RWPE2 (cell line): Measurements from ENCODE around the gene LGI2.
A peak's percentile ranks its signal among the peaks of the same experiment; 100 is the strongest.

Source experiments
- ATAC-seq: fragments of 200-7000 bp; cut with Tn5 transposase; 3 replicates; pipeline ENCODE4 v1.9.1; 2021; ENCODE audit warnings: low read depth
- DNase-seq: peaks from one replicate; pipeline ENCODE4 v3.0.0-alpha.2; 2020; ENCODE audit warnings: low spot score
- H3K27ac ChIP-seq: fragments of 450-650 bp; 2 replicates; pipeline ENCODE4 v1.5.1; 2017; ENCODE audit warnings: mild to moderate bottlenecking; ENCODE audit not compliant: poor library complexity, severe bottlenecking
- H3K27me3 ChIP-seq: fragments of 250-450 bp; sonication (Bioruptor Pico); 2 replicates; pipeline ENCODE4 v1.5.1; 2021; ENCODE audit warnings: mild to moderate bottlenecking, moderate library complexity; ENCODE audit not compliant: insufficient read depth, poor library complexity, severe bottlenecking
- H3K36me3 ChIP-seq: fragments of 250-450 bp; sonication (Bioruptor Pico); 2 replicates; pipeline ENCODE4 v1.5.1; 2020; ENCODE audit warnings: low read depth, mild to moderate bottlenecking, moderate library complexity
- H3K4me1 ChIP-seq: fragments of 250-450 bp; sonication (Bioruptor Pico); 2 replicates; pipeline ENCODE4 v1.5.1; 2021; ENCODE audit warnings: mild to moderate bottlenecking, moderate library complexity; ENCODE audit not compliant: insufficient read depth, poor library complexity, severe bottlenecking
- H3K4me3 ChIP-seq: fragments of 250-450 bp; sonication (Bioruptor Pico); 2 replicates; pipeline ENCODE4 v1.5.1; 2021; ENCODE audit warnings: mild to moderate bottlenecking, moderate library complexity; ENCODE audit not compliant: severe bottlenecking
- H3K9me3 ChIP-seq: fragments of 250-450 bp; sonication (Bioruptor Pico); 2 replicates; pipeline ENCODE4 v1.5.1; 2021; ENCODE audit warnings: mild to moderate bottlenecking, moderate library complexity; ENCODE audit not compliant: severe bottlenecking
- CTCF ChIP-seq: fragments of 450-650 bp; IDR thresholded peaks from one replicate; pipeline ENCODE4 v1.5.1; 2017; ENCODE audit warnings: mild to moderate bottlenecking, moderate library complexity; ENCODE audit not compliant: poor library complexity, severe bottlenecking

Gene LGI2

DNA sequence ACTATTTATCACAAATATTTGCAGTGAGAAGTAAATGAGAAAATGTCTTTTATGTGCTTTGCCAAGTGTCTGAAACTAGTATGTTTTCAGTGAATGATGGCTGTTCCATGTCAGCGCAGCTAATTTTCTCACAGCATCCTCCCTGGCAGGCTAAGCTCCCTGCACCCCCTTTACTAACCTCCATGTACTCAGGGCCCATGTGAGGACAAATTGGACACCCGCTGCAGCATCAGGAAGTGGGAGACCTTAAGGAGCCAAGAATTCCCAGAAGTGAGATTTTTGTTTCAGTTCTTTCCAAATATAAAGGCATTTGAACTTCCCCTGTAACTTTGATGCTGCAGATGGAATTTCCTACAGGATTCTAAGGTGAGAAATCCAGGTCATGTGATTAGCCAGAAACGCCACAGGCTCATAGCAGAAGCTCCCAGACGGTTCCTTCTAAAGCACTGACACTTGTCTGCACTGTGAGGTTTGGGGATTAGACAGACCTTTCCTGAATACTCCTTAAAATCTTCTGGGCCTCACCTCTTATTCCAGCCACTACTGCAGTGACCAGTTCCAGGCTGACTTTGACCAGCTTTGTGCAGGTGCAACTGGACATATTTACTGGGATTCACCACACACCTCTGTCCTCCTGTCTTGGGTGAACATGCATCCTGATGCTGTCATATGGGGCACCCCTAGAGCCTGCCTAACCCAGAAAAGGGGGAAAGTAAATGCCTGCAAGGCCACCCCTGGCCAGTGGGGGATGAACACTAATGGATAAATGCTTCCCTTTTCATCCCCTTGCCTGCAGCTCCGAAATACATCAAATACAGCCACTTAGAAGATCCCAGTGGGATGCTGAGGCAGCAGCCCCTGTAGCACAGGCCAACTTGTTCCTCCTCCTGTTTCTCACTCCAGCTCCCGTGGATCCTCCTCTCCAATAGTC, 45.9 kb downstream of the LGI2 start:
- ATAC-seq (no peak), DNase-seq (no peak)
- Histone ChIP-seq H3K36me3 (no peaks in the 10 kb centered on the region), H3K27me3 (no peaks in the 10 kb centered on the region), H3K27ac (no peak overlapping the region), H3K4me1 (no peaks in the 10 kb centered on the region), H3K4me3 (no peak overlapping the region), H3K9me3 (no peaks in the 10 kb centered on the region)
- no peak for TF ChIP-seq CTCF

GRCh38 chr4:24980740-24981139, 50.0 kb downstream of the LGI2 start:
- Histone ChIP-seq H3K4me1 (no peaks in the 10 kb centered on the region), H3K27me3 (no peaks in the 10 kb centered on the region), H3K36me3 (no peaks in the 10 kb centered on the region), H3K27ac (no peak overlapping the region), H3K4me3 (no peak overlapping the region), H3K9me3 (no peaks in the 10 kb centered on the region)
- ATAC-seq (no peak), DNase-seq (no peak)
- no peak for TF ChIP-seq CTCF

DNA sequence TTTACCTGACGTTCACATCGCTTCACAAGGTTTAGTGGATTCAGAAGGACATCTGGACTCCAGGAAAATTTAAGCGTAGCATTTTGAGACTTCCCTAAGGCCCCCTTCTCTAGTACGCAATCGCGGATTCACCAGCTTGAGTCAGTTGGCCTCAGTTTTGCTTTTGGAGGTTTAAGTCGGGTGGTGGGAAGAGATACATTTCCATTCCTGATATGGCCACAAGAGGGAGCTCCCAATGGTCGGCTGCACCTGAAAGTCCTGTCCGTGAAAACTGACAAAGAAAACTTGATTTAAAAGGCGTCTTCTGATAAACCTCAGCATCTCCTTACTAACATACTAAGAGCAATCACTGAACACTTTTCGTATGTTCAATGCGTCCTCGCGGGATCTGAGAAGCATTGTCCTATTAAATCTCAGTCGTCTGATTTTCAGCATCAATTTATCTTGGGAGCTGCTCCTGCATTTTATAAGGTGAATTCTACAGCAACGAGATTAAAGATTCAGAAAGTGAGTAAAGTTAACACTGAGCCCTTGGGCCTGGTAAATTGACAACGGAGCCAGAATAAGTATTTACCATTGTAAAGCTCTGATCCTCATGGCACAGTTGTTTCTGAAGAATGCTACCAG, 50.6 kb downstream of the LGI2 start:
- peak; percentile 72; the same call in 2 of the 3 replicates for ATAC-seq
- Histone ChIP-seq H3K27me3 (no peaks in the 10 kb centered on the region), H3K27ac (no peak overlapping the region), H3K9me3 (no peaks in the 10 kb centered on the region), H3K36me3 (no peaks in the 10 kb centered on the region), H3K4me1 (no peaks in the 10 kb centered on the region), H3K4me3 (no peak overlapping the region)
- DNase-seq, result no peak
- TF ChIP-seq CTCF, result peak; percentile 94

- Histone ChIP-seq H3K36me3 (no peaks in the 10 kb centered on the region), H3K27me3 (no peaks in the 10 kb centered on the region), H3K27ac (no peak overlapping the region), H3K9me3 (no peaks in the 10 kb centered on the region), H3K4me1 (no peaks in the 10 kb centered on the region), H3K4me3 (no peak overlapping the region)
- no peak for DNase-seq
- TF ChIP-seq CTCF, result no peak
- ATAC-seq, result no peak
Measured at GRCh38 chr4:24979554-24979953, 51.2 kb downstream of the LGI2 start.
